Spleen (tissue), 11 donors: ENCODE measurements around the gene GALNT16. TPM values are rescaled to one million over a fixed set of nuclear protein-coding genes. Genes with fewer than 3 reads are reported as not detected.

Experiments
- DNase-seq: peaks from one replicate; pipeline ENCODE4 v3.0.0-alpha.2; 2020
- H3K27ac ChIP-seq, 8 donors: fragments of 200-600 bp; sonication (generic) in 7 of 8; 1 replicate in 4 of 8; 2 replicates in 4 of 8; pipeline versions ENCODE4 v1.5.0 to v1.8.0; 2016 to 2021; ENCODE audit warnings: inconsistent platforms in 4 of 8, mild to moderate bottlenecking in 4 of 8, moderate library complexity in 1 of 8
- H3K27me3 ChIP-seq, 7 donors: fragments of 200-600 bp; sonication (generic) in 6 of 7; replicated peaks in 1 of 7; 1 replicate in 4 of 7; 2 replicates in 3 of 7; pipeline versions ENCODE4 v1.5.0 to v1.8.0; 2016 to 2021; ENCODE audit warnings: inconsistent platforms in 3 of 7, mild to moderate bottlenecking in 1 of 7
- H3K36me3 ChIP-seq, 6 donors: fragments of 200-600 bp; sonication (generic) in 5 of 6; 1 replicate in 4 of 6; 2 replicates in 2 of 6; pipeline versions ENCODE4 v1.5.0 to v1.8.0; 2016 to 2021; ENCODE audit warnings: inconsistent platforms in 2 of 6
- H3K4me1 ChIP-seq, 6 donors: fragments of 200-600 bp; sonication (generic) in 5 of 6; 1 replicate in 3 of 6; 2 replicates in 3 of 6; pipeline versions ENCODE4 v1.5.0 to v1.8.0; 2016 to 2021; ENCODE audit warnings: inconsistent platforms in 3 of 6
- H3K4me3 ChIP-seq, 8 donors: fragments of 200-600 bp; sonication (generic) in 7 of 8; 1 replicate in 4 of 8; 2 replicates in 4 of 8; pipeline versions ENCODE4 v1.5.0 to v1.8.0; 2016 to 2021; ENCODE audit warnings: inconsistent platforms in 4 of 8, mild to moderate bottlenecking in 4 of 8, moderate library complexity in 2 of 8
- H3K9me3 ChIP-seq, 8 donors: fragments of 200-600 bp; sonication (generic) in 7 of 8; 1 replicate in 4 of 8; 2 replicates in 4 of 8; pipeline versions ENCODE4 v1.5.0 to v1.8.0; 2016 to 2021; ENCODE audit warnings: inconsistent platforms in 4 of 8
- POLR2A ChIP-seq, 3 donors: fragments of 450-650 bp; IDR thresholded peaks; one replicate each; pipeline ENCODE4 v1.5.1; 2017; ENCODE audit warnings: antibody characterized with exemption in 3 of 3, mild to moderate bottlenecking in 1 of 3
- POLR2AphosphoS5 ChIP-seq, 3 donors: sonication (generic); formaldehyde crosslinking; IDR thresholded peaks; one replicate each; pipeline ENCODE4 v1.5.1; 2017; ENCODE audit warnings: antibody characterized with exemption in 3 of 3
- WGBS, 5 donors: extraction: QIAGEN DNeasy Blood & Tissue Kit in 3 of 5; methylation state at CpG; one replicate each; pipeline versions ENCODE4 v1.1.5 to v1.1.7; 2013 to 2018; 5-methylcytosine and 5-hydroxymethylcytosine counted together
- intact Hi-C: fragments of 100-400 bp; cut with DNase I; formaldehyde crosslinking; loops from one replicate; pipeline ENCODE4 v1.15.0; 2023; ENCODE audit warnings: low total_unique reads
- polyA plus RNA-seq, 3 donors: library from polyadenylated mRNA; stranded (reverse); fragments of 200-250 nt; gene quantifications; one replicate each; pipeline ENCODE4 v1.2.1, GENCODE V29; 2013
- total RNA-seq, 7 donors: library from RNA; depleted of rRNA in 3 of 7; stranded (reverse); fragments of >200 nt in 3 of 7; fragmentation: NEBNext Ultra II Directional in 4 of 7; extraction: Animal tissue kit (Norgen Biotek cat#: 25700) in 4 of 7; gene quantifications; one replicate each; pipeline versions ENCODE4 v1.1.0 to v1.2.1, GENCODE V29; 2016 to 2021
- TF ChIP-seq, protein P1 (sequence below), 11 experiments: fragments of 200-600 bp in 7 of 11; fragments of 450-650 bp in 4 of 11; sonication (generic) in 4 of 11; IDR thresholded peaks in 8 of 11; conservative IDR thresholded peaks in 3 of 11; 1 replicate in 7 of 11; 2 replicates in 4 of 11; pipeline versions ENCODE4 v1.4.0 to v1.8.0; 2016 to 2021; ENCODE audit warnings: antibody characterized with exemption in 11 of 11, inconsistent platforms in 4 of 11, mild to moderate bottlenecking in 1 of 11
- donor health status: healthy with polysubstance abuse.
- donor health status: DM: no; HTN: no; CAD: no; lungs with moderate emphysema.
- donor health status: DM: no; HTN: no; CAD: no.
- donor health status: Bipolar disorder and iron deficiency.
- donor health status: healthy.
- donor health status: DM: no; HTN: no; CAD: no.
- donor health status: DM: yes; HTN: yes; CAD: no.

GALNT16 gene
- total and polyA plus RNA-seq, 10 donors = 2.1 to 36.4 (median 10.0) TPM

DNA sequence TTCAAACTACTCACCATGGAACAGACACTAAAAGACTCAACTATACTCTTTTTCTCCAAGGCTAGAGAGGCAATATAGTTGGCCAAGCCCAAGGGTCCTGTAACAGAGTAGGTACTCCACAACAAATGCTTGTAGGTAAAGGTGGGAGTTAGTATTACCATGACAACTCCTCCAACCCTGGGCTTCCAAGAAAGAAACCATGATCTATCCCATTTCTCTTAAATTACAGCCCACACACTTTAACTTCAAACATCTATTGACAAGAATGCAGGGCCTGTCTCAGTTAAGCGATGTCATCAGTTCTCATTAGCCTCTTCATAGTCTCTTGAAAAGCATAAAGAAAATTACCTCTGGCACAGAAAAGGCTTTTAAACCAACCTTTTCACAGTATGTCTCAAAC is 113.1 kb downstream of the GALNT16 start:
- TF ChIP-seq POLR2AphosphoS5 (IDR thresholded peaks at IDR 0.05) = no peak
- TF ChIP-seq POLR2A (IDR thresholded peaks at IDR 0.05) = no peak
- TF ChIP-seq, protein P1, sequence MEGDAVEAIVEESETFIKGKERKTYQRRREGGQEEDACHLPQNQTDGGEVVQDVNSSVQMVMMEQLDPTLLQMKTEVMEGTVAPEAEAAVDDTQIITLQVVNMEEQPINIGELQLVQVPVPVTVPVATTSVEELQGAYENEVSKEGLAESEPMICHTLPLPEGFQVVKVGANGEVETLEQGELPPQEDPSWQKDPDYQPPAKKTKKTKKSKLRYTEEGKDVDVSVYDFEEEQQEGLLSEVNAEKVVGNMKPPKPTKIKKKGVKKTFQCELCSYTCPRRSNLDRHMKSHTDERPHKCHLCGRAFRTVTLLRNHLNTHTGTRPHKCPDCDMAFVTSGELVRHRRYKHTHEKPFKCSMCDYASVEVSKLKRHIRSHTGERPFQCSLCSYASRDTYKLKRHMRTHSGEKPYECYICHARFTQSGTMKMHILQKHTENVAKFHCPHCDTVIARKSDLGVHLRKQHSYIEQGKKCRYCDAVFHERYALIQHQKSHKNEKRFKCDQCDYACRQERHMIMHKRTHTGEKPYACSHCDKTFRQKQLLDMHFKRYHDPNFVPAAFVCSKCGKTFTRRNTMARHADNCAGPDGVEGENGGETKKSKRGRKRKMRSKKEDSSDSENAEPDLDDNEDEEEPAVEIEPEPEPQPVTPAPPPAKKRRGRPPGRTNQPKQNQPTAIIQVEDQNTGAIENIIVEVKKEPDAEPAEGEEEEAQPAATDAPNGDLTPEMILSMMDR (IDR thresholded peaks at IDR 0.05 in 8 of 11, conservative IDR thresholded peaks at IDR 0.05 in 3 of 11) = no peak
- Histone ChIP-seq H3K27ac (no peak overlapping the region), H3K27me3 (no peaks in the 10 kb centered on the region), H3K4me3 (no peak overlapping the region), H3K4me1 (peaks cover 0 to 2% (median 0%) of the 10 kb centered on the region in 6 donors), H3K36me3 (peaks cover 0 to 45% (median 21%) of the 10 kb centered on the region in 6 donors), H3K9me3 (peaks cover 0 to 13% (median 3%) of the 10 kb centered on the region in 8 donors)
- no peak for DNase-seq
- 0 to 93% (median 46%) methylated on average over 1 of the region's 1 CpG for WGBS, 5 donors
- intact Hi-C loops = no loop called here

DNA sequence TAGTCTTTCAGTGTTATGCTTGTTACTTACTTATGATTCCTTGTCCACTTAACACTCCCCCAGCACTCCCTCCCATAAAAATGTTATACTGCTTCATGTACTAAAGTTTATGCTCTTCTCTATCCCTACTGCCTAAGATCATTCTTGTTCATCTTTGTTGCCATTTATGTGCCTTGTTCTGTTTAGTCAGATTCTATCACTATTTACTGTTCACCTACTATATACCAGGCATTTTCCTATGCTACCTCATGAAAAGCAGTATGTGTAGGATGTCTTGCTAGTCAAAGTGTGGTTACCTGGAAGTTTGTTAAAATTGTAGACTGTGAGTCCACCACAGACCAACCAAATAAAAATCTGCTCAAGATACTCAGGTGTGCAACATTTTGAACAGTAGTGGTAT is 114.3 kb downstream of the GALNT16 start:
- intact Hi-C loops = no loop called here
- no peaks in the 10 kb centered on the region for H3K27me3 ChIP-seq
- no peak for TF ChIP-seq POLR2AphosphoS5 (IDR thresholded peaks at IDR 0.05)
- peaks cover 0 to 2% (median 0%) of the 10 kb centered on the region in 6 donors for H3K4me1 ChIP-seq
- H3K27ac ChIP-seq = no peak overlapping the region
- DNase-seq = no peak
- H3K36me3 ChIP-seq = peaks cover 0 to 56% (median 27%) of the 10 kb centered on the region in 6 donors
- H3K4me3 ChIP-seq = no peak overlapping the region
- H3K9me3 ChIP-seq = peaks cover 0 to 13% (median 3%) of the 10 kb centered on the region in 8 donors

DNA sequence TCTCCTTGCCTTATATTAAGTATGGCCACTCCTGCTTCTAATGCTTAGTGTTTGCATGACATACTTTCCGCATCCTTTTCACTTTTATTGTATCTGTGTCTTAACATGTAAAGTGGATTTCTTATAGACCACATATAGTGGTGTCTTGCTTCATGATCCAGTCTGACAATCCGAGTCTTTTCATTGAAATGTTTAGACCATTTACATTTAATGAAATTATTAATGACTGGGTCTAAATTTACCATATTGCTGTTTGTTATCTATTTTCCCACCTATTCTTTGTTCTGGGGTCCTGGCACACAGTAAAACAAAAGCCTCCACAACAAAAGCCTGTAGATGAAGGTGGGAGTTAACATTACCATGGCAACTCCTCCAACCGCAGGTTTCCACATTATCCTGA is 115.2 kb downstream of the GALNT16 start:
- WGBS, 5 donors = 87 to 98% (median 97%) methylated on average over 3 of the region's 3 CpGs
- intact Hi-C loops = no loop called here
- Histone ChIP-seq H3K4me1 (peaks cover 0 to 2% (median 0%) of the 10 kb centered on the region in 6 donors), H3K27me3 (no peaks in the 10 kb centered on the region), H3K9me3 (peaks cover 0 to 13% (median 3%) of the 10 kb centered on the region in 8 donors), H3K36me3 (peaks cover 0 to 66% (median 34%) of the 10 kb centered on the region in 6 donors), H3K27ac (no peak overlapping the region), H3K4me3 (no peak overlapping the region)
- no peak for DNase-seq
- TF ChIP-seq POLR2A (IDR thresholded peaks at IDR 0.05) = no peak
- TF ChIP-seq POLR2AphosphoS5 (IDR thresholded peaks at IDR 0.05) = no peak
- TF ChIP-seq, protein P1 (IDR thresholded peaks at IDR 0.05 in 8 of 11, conservative IDR thresholded peaks at IDR 0.05 in 3 of 11) = no peak

DNA sequence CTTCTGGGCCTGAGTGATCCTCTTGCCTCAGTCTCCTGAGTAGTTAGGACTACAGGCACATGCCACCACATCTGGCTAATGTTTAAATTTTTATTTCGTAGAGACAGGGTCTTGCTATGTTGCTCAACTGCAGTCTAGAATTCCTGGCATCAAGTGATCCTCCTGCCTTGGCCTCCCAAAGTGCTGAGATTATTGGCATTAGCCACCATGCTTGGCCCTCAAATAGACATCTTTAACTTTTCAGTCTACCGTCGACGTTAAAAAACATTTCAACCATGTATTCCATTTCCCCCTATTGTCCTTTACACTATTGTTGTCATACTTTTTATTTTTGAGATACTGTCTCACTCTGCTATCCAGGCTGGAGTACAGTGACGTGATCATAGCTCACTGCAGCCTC is 115.8 kb downstream of the GALNT16 start:
- Histone ChIP-seq H3K4me1 (peaks cover 0 to 2% (median 0%) of the 10 kb centered on the region in 6 donors), H3K27me3 (no peaks in the 10 kb centered on the region)
- TF ChIP-seq POLR2AphosphoS5 (IDR thresholded peaks at IDR 0.05) (no peak), POLR2A (IDR thresholded peaks at IDR 0.05) (no peak)
- TF ChIP-seq, protein P1 (IDR thresholded peaks at IDR 0.05 in 8 of 11, conservative IDR thresholded peaks at IDR 0.05 in 3 of 11) = no peak

More for the DNA sequence above, 115.8 kb downstream of the GALNT16 start:
- no peak overlapping the region for H3K4me3 ChIP-seq
- H3K27ac ChIP-seq = peak overlapping the region in 2 of 8 donors; percentile 59 to 72
- peaks cover 0 to 71% (median 37%) of the 10 kb centered on the region in 6 donors for H3K36me3 ChIP-seq
- DNase-seq = no peak
- WGBS, 5 donors = 95 to 98% (median 97%) methylated on average over 5 of the region's 5 CpGs
- intact Hi-C loops = no loop called here
- peaks cover 0 to 13% (median 3%) of the 10 kb centered on the region in 8 donors for H3K9me3 ChIP-seq
